Right renal pelvis (tissue), 4 donors: ENCODE data around the gene FGF3. TPM values are rescaled to one million over a fixed set of nuclear protein-coding genes. Genes with fewer than 3 reads are reported as not detected.
A peak's percentile ranks its signal among the peaks of the same experiment; 100 is the strongest.

Source experiments
- DNase-seq, 4 donors: peaks; one replicate each; pipeline ENCODE4 v3.0.0-alpha.2; 2013; ENCODE audit warnings: low read depth in 4 of 4, low spot score in 3 of 4, missing footprints in 1 of 4
- polyA plus RNA-seq, 4 donors: library from polyadenylated mRNA; unstranded; fragments of 120-200 nt; gene quantifications; one replicate each; pipeline ENCODE4 v1.2.1, GENCODE V29; 2013; ENCODE audit not compliant: insufficient read length in 4 of 4

FGF3 gene
- polyA plus RNA-seq, 4 donors: not detected

DNA sequence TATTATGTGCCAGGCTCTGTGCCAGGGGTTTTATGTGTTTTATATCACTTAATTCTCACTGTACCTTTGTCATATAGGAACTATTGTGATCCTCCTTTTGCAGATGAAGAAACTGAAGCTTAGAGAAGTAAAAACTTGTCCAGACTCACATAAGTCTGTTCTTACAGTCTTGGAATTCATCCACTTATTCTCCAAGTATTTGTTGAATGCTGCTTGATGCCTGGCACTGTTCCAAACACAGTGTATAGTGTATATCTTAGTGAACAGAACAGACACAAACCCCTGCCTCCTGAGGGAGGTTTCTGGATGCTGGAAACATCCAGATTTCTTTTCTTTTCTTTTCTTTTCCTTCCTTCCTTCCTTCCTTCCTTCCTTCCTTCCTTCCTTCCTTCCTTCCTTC, 29.0 kb upstream of the FGF3 start:
- peak in 1 of 4 donors; percentile 40 for DNase-seq

DNA sequence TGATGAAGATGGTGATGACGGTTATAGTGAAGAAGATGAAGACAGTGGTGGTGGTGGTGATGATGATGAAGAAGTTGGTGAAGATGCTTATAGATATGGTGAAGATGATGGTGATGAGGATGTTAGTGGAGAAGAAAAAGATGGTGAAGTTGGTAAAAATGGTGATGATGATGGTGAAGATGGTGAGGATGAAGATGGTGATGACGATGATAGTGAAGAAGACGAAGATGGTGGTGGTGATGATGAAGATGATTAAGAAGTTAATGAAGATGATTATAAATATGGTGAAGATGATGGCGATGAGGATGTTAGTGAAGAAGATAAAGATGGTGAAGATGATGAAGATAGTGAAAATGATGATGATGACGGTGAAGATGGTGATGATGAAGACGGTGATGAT, 25.2 kb upstream of the FGF3 start:
- DNase-seq: no peak

DNA sequence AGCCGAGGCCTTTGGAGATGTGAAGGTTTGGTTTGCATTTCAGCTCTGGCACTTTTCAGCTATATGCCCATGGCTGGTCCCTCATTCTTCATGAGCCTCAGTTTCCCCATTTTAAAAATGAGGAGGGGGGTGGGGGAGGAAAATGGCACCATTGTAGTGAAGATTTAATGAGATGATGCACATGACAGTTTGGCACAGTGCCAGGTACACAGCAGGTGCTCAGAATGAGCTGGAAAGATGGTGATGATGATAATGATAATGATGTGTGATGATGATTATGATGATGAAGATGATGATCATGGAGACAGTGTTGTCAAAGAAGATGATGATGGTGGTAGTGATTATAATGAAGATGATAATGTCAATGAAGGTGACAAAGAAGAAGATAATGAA, 24.3 kb upstream of the FGF3 start:
- DNase-seq: no peak

DNA sequence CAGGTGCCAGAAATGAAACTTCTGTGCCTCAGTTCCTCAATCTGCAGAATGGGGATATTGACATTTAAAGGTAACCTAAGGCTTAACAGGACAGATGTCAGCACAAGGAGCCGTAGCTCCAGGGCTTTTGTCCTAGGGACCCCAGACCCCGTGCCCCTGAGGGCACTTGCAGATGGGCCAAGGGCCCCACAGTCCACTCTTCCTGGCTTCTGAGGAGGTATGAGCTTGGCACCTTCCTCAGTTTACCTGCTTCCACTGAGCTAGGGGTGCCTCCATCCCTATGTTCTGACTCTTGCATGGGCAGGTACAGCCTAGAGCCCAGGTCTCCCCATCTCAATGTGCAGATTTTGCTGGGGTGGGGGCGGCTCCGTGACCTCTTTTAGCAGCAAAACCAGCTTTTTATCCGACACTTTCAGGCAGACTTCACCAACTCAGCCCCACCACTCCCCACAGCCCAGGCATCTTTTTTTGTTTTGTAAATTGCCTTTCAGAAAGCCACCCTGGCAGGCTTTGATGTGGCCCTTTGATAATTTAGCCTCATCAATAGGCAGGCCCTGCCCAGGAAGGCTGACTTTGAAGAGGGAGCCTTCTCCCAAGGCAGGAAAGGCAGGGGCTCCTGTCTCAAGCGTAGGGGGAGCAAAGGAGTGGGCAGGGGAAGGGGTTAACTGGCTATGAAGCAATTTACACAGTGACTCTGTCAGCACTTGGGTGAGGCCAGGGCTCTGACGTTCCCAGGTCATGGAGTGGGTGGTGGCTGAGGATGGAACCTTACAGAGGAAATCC, 23.7 kb upstream of the FGF3 start:
- no peak for DNase-seq

DNA sequence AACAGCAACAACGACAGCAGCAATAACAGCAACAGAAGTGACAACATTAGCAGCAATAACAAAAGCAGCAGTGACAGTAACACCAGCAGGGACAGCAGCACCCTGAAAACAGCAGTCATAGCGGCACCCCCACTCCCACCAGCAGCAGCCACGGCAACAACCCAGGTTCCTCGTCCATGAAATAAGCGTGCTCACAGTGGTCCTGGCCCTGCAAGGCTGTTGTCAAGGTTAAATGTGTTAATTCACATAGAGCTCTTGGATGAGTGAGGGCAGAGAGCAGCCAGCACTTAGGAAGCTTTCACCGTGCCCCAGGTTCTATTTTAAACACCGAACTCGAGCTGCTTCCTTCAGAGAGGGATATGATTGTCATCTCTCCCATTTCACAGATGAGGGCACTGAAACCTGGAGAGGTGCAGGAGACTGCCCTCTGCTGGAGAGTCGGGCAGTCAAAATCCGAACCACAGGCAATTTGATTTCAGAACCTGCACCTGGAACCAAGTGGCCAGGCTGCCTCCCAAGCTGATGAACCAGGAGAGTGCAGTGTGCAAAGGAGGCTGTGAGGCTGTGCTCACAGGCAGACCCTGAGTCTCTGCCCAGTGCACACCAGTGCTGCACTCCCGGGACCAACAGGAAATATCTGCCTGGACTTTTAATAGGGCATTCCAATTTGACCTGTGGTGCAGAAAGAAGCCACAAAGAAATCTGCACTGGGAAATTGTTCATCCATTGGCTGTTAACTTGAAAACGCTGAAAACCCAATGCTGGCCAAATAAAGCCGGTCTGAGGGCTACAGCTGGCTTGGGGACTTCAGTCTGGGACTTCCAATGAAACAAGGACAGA, 22.9 kb upstream of the FGF3 start:
- DNase-seq: no peak

DNA sequence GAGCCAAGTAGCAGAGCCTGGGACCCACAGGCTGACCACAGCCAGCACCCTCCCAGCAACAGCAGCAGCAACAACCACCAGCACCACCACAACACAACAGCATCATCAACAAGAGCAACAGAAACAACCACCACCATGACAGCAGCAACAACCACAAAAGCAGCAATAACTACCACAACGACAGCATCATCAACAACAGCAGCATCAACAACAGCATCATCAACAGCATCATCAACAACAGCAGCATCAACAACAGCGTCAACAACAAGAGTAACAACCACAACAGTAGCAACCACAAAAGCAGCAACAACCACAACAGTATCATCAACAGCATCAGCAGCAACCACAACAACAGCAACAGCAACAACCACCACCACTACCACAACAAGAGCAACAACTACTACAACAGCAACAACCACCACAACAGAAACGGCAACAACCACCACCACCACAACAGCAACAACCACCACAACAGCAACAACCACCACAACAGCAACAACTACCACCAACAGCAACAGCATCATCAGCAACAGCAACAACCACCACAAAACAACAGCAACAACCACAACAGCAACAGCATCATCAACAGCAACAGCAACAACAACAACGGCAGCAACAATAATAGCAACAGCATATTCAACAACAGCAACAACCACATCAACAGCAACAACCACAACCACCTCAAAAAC, 22.1 kb upstream of the FGF3 start:
- no peak for DNase-seq

DNA sequence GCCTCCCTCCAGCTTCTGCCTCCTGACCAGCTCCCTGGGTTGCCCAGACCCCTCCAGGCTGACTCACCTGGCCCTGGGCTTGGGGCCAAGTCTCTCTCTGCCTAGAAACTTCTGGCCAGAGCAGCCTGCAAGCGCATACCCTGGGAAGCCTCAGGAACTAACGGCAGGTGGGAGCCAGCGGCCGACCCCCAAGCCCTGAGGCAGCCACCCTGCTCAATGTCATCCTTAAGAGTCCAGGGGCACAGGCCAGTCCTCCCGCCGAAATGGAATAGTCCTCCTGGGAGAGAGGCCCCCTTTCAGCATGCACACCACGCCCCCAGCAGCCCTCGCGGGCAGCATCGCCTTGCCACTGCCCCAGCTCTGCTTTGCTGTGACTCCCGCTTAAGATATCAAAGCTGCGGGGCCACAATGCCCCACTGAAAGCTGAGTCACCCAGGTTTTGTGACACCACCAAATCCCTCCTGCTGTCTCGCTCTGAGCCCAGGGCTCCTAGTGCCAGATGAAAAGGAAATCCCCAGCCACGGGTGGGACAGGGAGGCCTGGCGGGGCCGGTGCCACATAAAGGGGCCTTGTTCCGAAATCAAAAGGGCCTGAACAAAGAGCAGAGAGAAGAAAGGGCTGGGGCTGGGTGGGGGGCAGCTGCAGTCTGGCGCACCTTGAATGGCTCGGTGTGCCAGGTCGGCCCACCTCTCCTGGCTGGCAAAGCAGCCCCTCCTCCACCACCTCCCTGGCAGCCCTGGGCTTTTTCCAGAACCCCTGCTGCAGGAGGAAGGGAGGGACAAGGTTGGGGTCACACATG, 21.4 kb upstream of the FGF3 start:
- no peak for DNase-seq

DNA sequence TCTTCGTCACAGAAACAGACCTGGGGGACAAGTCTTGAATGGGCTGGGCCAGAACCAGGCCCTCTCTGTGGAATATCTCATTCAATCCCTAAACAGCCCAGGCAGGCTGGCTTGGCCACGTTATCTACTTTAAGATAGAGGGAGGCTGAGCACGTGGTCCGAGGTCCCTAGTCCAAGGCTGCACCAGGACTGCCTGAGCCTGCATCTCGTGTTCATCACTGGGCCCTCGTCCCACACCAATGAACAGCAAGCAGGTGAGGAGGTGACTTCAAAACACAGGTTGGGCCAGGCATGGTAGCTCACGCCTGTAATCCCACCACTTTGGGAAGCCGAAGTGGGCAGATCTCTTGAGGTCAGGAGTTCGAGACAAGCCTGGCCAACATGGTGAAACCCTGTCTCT, 20.3 kb upstream of the FGF3 start:
- no peak for DNase-seq

DNA sequence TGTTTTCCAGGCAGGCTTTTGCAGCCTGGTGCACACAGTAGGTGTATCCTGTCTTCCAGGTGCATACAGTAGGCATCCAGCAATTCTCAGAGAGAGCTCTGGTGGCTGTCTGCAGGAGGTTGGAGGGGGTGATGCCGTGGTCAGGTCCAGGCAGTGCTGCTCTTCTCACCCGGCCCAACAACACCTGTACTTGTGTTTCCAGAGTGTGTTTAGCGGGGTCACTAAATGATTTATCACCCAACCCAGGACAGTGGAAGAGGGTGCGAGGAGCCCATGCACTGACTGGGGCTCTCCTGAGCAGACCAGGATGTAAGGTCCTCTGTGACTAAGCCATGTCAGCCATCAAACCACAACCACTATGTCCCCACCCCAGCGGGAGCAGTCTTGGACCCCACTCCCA, 18.6 kb upstream of the FGF3 start:
- DNase-seq: no peak

DNA sequence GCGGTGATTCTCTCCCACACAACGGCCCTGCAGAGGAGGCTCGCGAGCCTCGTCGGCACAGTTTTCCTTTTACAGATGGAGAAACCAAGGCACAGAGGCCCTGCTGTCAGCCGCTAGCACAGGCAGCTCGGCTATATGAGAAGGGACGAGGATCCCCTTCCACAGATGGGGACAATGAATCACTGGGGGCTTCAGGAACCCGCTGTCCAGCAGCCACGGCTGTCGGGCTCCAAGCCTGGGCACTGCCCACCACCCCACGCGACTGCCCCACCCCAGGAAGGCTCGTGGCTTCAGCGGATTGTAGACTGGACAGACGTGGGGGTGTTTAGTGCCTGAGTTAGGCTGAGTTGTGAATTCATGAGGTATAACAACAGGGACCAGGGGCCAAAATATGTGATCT, 17.2 kb upstream of the FGF3 start:
- no peak for DNase-seq

DNA sequence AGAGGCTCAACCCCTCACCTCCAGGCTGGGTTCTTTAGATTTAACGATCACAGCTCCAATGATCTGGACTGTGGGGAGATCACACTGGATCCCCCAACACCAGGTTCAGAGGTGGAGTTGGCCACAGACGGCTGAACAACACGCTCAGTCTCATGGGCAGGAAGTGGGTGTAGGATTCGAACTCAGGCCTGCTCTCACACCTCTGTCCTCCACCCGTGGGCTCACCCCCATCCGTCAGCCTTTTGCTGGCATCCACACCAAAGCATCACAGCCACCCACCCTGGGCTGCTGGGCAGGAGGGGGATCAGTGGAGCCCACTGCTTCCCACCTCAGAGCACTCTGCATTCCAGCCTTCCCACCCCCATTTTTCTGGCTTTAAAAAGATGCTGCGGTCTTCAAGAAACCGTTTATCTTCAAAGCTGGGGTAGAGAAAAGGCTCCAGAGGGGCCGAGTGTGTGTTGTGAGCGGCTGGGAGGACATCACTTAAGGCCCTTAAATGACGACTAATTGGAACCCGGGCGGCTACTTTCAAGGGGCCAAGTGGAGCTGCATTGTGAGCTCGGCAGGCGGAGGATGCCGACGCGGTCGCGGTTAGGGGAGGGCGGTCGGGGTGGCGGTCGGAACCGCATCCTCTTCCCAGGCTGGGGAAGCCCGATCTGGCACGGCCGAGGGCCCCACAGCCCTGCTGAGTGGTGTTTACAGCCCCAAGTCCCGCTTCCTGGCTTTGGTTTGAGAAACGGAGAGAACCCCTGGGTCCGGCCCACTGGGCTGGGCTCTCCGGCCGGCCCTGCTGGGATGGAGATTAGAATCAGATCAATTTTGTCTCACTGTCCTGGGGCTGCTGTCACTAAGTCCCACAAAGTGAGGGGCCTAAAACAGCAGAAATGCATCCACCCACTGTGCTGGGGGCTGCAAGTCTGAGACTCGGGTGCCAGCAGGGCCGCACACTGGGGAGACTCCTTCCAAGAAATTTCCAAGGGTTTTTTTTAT, 15.9 kb upstream of the FGF3 start:
- DNase-seq: no peak

DNA sequence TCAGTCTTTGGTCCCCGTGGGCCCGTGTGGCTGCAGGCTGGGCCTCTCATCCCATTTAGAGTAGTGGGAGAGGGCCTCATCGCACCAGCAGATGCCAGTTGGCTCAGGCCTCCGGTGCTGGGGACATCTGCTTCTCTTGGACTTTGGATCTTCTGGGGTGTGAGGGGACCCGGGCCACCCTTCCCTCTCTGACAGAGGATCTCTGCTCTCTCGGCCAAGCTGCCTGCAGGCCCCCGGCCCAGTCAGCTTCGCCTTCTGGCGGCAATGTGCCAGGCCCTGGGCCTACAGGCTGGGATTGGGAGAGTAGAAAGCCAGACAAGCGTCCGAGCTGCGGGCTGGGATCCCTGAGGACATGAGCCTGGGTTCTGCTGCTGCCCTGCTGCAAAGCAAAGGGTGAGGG, 15.0 kb upstream of the FGF3 start:
- DNase-seq: no peak

DNA sequence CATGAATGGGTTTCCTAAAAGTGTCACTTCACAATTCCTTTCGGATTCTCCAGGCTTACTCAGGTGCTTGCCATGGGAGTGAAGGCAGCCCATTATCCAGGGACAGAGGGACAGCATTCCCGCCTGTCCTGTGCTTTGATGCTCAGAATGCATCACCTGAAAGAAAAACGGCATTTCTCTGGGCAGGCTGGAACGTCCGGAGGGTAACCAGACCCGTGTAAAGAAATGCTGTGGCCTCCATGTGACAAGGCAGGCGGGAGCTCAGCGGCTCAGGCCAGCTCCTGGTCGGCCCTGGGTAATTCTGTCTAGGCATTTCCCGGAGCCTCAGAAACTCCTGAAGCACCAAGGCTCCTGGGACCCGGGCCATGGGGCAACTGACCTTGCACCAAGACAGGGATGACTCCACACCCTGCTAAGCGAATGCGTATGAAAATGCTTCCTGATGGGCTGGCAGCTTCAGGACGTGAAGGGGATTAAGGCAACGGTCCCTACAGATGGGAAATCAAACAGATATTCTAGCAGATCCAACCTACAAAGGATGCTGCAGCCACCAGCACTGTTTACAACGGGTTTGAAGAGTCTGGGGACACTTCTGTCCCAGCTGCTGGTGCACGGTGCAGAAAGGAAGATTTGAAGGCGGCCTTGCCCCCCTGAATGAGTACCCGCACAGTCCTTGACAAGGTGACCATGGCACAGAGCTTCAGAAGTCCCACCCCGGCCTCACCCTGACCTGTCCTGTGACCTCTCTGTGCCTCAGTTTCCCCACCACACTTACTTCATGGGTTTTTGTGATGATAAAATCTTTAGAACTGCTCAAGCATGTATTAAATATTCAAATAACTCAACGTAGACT, 13.6 kb upstream of the FGF3 start:
- DNase-seq: no peak

DNA sequence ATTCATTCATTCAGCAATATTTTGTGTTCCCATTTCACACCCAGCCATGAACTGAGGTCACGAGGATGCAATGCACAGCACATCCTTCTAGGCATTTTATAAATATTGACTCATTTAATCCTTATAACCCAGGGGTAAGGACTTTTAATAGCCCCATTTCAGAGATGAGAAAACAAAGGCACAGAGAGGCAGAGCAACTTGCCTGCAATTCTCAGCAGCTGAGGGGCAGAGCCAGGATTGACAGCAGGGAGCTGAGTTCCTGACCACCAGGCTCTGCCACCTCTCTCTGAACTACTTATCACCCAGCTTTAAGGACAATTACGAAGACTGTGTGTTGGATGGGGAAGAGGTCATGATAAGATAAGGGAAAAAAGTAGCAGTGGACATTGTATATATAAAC, 12.8 kb upstream of the FGF3 start:
- no peak for DNase-seq

DNA sequence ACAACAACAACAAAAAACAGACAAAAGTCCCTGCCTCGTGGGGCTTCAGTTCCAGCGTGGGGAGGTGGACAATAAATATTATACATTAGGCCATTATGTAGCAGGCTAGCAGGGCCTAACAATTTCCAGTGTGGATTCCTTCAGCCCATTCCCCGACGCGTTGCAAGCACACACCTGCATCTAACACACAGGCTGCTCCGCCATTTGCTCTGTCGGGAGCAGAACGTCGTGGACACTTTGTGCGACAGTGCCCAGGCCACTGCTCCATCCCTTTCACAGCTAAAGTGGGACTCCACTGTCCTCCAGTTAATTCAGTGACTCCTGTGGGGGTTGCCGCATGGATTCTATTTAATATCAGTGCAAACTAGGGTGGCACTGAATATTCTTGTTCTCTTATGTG, 10.9 kb upstream of the FGF3 start:
- no peak for DNase-seq

DNA sequence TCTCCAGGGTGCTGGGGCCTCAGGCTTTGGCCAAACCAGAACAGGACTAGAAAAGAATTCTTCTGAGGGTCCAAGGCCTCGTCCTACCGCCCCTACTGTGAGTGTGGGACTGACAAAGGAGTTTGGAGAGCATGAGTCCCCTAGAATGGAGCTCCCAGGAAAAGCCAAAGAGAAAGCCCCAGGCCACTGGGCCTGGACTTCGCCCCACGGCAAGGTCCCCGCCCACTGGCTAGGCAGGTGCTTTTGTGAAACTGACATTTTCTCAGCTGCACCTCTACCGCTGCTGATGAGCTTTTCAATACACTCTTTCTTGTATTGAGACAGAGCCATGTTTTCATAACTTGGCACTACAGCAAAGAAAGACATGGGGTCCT, 9.7 kb upstream of the FGF3 start:
- no peak for DNase-seq

DNA sequence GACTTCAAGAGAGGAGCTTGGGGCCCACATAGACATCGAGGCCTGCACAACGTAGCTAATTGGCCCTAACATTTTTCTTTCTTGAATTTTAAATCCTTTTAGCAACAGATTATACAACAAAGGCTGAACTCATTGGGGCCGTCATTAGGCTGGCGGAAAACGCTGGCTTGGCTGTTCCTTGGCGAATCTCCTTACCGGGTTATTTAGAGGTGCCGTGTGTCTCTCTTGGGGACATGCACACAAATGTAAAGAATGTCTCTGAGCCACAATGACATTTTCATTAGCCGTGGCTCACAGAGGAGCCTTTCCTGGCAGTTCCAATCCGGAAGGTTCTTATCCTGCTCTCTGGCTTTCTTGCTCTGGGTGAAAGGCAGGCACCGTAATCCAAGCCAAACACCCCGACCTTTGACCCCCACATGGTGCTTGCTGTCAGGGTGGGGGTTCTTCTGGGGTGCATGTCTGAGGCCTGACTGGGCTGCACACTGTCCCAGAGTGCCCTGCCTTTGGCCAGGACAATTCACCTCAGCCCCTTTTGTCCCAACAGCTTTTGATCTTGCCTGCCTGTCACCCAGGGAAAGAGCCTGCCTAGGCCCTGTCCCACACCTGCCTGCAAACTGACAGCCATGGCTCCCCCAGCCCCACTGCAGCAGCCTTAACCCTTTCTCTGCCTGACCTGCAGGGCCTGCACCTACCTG, 9.2 kb upstream of the FGF3 start:
- DNase-seq: no peak

DNA sequence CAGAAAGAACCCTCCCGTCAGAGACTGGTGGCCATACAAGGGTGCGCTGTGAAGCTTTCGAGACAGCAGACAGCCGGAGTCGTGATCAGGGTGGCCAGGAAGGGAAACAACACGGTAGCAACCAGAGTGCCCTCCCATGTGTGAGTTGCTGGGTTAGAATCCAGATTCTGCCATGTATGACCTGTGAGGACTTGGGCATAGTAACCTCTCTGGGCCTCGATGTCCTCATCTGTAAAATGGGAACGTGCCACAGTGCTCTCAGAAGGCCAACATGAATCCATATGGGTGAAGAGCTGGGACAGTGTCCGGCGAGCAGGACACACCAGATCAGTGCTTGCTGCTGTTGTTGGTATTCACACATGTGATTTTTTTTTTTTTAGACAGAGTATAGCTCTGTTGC, 7.6 kb upstream of the FGF3 start:
- no peak for DNase-seq
